Measurements from ENCODE around the gene ATG9B. TPM values are rescaled to one million over a fixed set of nuclear protein-coding genes. Genes with fewer than 3 reads are reported as not detected.

ATG9B gene
- total and polyA plus RNA-seq, 10 donors: 0.66 to 3.8 (median 2.4) TPM

DNA sequence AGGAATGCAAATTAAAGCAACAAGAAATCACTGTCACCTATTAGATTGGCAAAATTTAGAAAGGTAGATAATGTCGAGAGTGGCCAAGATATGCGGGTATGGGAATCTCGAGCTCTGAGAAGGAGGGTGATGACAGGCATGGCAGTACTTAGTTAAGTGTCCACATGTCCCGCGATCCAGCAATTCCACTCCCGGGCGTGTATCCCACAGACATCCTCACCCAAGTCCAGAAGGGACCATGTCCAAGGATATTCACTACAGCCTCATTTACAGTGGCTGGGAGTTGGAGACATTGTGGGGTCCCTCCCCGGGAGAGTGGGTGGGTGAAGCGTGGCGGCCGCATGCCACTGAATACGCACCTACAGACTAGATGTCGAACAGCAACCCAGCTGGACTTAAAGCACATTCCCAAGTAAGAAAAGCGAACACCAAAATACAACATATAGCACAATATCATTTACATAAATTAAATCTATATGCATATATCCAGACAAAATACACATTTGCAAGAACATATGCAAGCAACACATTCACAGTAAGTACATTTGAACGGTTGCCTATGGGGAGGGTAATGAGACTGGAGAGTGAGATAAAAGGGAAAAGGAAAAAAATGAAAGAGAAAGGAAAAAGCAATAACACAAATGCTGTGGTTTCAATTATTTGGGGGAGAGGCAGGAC, 56.1 kb downstream of the ATG9B start:
- peaks cover 0 to 45% (median 0%) of the 10 kb centered on the region in 7 donors for H3K27me3 ChIP-seq (replicated peaks in 1 of 7)
- 74 to 87% (median 84%) methylated on average over 15 of the region's 15 CpGs for WGBS, 5 donors
- no peaks in the 10 kb centered on the region for H3K9me3 ChIP-seq
- no peaks in the 10 kb centered on the region for H3K36me3 ChIP-seq
- intact Hi-C loops (cut with DNase I; ENCODE audit: low total_unique reads): no loop called here
- no peak for DNase-seq
- no peak overlapping the region for H3K4me3 ChIP-seq
- TF ChIP-seq, protein P1, sequence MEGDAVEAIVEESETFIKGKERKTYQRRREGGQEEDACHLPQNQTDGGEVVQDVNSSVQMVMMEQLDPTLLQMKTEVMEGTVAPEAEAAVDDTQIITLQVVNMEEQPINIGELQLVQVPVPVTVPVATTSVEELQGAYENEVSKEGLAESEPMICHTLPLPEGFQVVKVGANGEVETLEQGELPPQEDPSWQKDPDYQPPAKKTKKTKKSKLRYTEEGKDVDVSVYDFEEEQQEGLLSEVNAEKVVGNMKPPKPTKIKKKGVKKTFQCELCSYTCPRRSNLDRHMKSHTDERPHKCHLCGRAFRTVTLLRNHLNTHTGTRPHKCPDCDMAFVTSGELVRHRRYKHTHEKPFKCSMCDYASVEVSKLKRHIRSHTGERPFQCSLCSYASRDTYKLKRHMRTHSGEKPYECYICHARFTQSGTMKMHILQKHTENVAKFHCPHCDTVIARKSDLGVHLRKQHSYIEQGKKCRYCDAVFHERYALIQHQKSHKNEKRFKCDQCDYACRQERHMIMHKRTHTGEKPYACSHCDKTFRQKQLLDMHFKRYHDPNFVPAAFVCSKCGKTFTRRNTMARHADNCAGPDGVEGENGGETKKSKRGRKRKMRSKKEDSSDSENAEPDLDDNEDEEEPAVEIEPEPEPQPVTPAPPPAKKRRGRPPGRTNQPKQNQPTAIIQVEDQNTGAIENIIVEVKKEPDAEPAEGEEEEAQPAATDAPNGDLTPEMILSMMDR (IDR thresholded peaks at IDR 0.05 in 8 of 11, conservative IDR thresholded peaks at IDR 0.05 in 3 of 11): no peak
- TF ChIP-seq POLR2A (IDR thresholded peaks at IDR 0.05) (no peak), POLR2AphosphoS5 (IDR thresholded peaks at IDR 0.05) (no peak)
- peaks cover 0 to 42% (median 11%) of the 10 kb centered on the region in 6 donors for H3K4me1 ChIP-seq
- no peak overlapping the region for H3K27ac ChIP-seq

DNA sequence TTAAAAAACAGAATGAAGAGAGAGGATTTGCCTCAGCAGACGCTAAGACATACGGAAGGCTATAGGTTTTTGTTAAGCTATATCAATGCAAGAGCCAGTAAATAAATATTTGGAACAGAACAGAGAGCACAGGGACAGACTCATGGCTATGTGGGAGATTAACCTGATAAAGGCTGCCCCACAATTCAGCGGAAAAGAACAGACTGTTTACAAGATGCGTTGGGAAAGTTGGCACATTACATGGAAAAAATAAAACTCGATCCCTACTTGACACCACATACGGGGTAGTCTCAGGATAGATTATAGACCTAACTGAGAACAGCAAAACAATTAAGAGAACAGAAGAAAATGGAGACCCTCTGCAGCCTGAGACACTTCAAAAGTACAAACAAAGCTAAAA, 56.9 kb downstream of the ATG9B start:
- Histone ChIP-seq H3K4me3 (no peak overlapping the region), H3K36me3 (no peaks in the 10 kb centered on the region), H3K4me1 (peaks cover 0 to 49% (median 16%) of the 10 kb centered on the region in 6 donors), H3K27me3 (replicated peaks in 1 of 7) (peaks cover 0 to 54% (median 0%) of the 10 kb centered on the region in 7 donors), H3K27ac (no peak overlapping the region), H3K9me3 (no peaks in the 10 kb centered on the region)
- intact Hi-C loops (cut with DNase I; ENCODE audit: low total_unique reads): no loop called here
- TF ChIP-seq POLR2A (IDR thresholded peaks at IDR 0.05): no peak
- TF ChIP-seq, protein P1 (IDR thresholded peaks at IDR 0.05 in 8 of 11, conservative IDR thresholded peaks at IDR 0.05 in 3 of 11): no peak
- no peak for TF ChIP-seq POLR2AphosphoS5 (IDR thresholded peaks at IDR 0.05)
- 83 to 91% (median 88%) methylated on average over 6 of the region's 6 CpGs for WGBS, 5 donors
- DNase-seq: no peak

GRCh38 chr7:150966002-150966401, 58.3 kb downstream of the ATG9B start:
- peaks cover 0 to 54% (median 0%) of the 10 kb centered on the region in 7 donors for H3K27me3 ChIP-seq (replicated peaks in 1 of 7)
- H3K36me3 ChIP-seq: no peaks in the 10 kb centered on the region
- no peak for DNase-seq
- intact Hi-C loops (cut with DNase I; ENCODE audit: low total_unique reads): no loop called here
- H3K27ac ChIP-seq: no peak overlapping the region
- H3K4me3 ChIP-seq: no peak overlapping the region
- 67 to 100% (median 82%) methylated on average over 1 of the region's 1 CpG for WGBS, 5 donors
- H3K4me1 ChIP-seq: peaks cover 0 to 53% (median 16%) of the 10 kb centered on the region in 6 donors
- no peak for TF ChIP-seq POLR2AphosphoS5 (IDR thresholded peaks at IDR 0.05)
- TF ChIP-seq, protein P1 (IDR thresholded peaks at IDR 0.05 in 8 of 11, conservative IDR thresholded peaks at IDR 0.05 in 3 of 11): peak in 2 of 11 experiments; percentile 6 to 7
- no peaks in the 10 kb centered on the region for H3K9me3 ChIP-seq

DNA sequence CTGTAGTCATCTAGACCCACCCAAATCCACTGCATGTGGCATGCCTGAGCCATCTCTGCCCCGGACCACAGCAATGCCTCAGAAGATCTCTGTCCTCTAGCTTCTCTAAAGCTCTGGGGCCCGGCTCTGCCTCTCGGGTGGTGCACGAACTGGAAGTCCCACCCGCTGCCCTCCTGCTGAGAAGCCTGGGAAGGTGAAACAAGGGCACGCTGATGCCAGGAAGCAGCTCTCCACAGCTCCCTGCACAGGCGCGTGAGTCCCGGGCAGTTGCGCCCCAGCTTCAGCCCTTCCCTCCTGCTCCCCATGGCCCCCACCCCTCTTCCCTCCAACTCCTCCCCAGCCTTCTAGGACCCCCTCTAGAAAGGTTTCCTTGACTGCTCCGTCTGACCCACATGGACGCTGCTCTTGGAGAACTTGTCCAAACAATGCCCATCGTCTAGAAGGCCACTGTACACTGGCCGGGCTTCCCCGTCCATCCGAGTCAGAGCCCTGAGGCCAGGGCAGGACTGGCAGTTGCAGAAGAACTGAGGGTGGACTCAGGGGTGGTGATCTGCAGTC, 58.9 kb downstream of the ATG9B start:
- no peak for DNase-seq
- intact Hi-C loops (cut with DNase I; ENCODE audit: low total_unique reads): no loop called here
- Histone ChIP-seq H3K27me3 (replicated peaks in 1 of 7) (peaks cover 0 to 60% (median 0%) of the 10 kb centered on the region in 7 donors), H3K4me1 (peaks cover 0 to 47% (median 16%) of the 10 kb centered on the region in 6 donors), H3K9me3 (no peaks in the 10 kb centered on the region), H3K4me3 (no peak overlapping the region), H3K36me3 (no peaks in the 10 kb centered on the region), H3K27ac (no peak overlapping the region)
- WGBS, 5 donors: 64 to 84% (median 74%) methylated on average over 11 to 16 of the region's 16 CpGs
- TF ChIP-seq, protein P1 (IDR thresholded peaks at IDR 0.05 in 8 of 11, conservative IDR thresholded peaks at IDR 0.05 in 3 of 11): no peak
